PC-3 (cell line): ENCODE results near the gene TSPAN1. TPM values are rescaled to one million over a fixed set of nuclear protein-coding genes. Genes with fewer than 3 reads are reported as not detected.

Experiments used
- ATAC-seq: fragments of 200-7000 bp; cut with Tn5 transposase; 2 replicates; pipeline ENCODE4 v1.9.1; 2020; ENCODE audit warnings: mild to moderate bottlenecking, moderate library complexity
- BruUV-seq: library from RNA; stranded (reverse); fragments of 400-500 nt; replicated peaks from 2 replicates; lab custom pipeline; 2021; lab: Mats Ljungman, UMichigan
- CTCF ChIA-PET: fragments of 300-600 bp; sonication (Branson Sonifier 250); formaldehyde crosslinking; loops from one replicate; lab custom pipeline; 2022; ENCODE audit warnings: antibody characterized with exemption; lab: Charles Lee
- POLR2A ChIA-PET: fragments of 300-600 bp; sonication (Branson Sonifier 250); formaldehyde crosslinking; loops from one replicate; lab custom pipeline; 2022; ENCODE audit warnings: antibody characterized with exemption; ENCODE audit not compliant: unreplicated experiment; lab: Charles Lee
- DNase-seq: peaks from one replicate; pipeline ENCODE4 v3.0.0-alpha.2; 2015
- H2AFZ ChIP-seq: fragments of 300-600 bp; sonication (generic); 2 replicates; pipeline ENCODE4 v1.6.0; 2016; ENCODE audit warnings: antibody characterized with exemption, low read length
- H3F3A ChIP-seq: fragments of 300-600 bp; sonication (generic); one replicate; pipeline ENCODE4 v1.6.0; 2017; ENCODE audit warnings: antibody characterized with exemption, low read length, control low read depth, mild to moderate bottlenecking; ENCODE audit not compliant: unreplicated experiment
- H3K27ac ChIP-seq: fragments of 300-600 bp; sonication (generic); 2 replicates; pipeline ENCODE4 v1.5.1; 2016; ENCODE audit warnings: mild to moderate bottlenecking, low read length
- H3K27me3 ChIP-seq: fragments of 300-600 bp; sonication (generic); 2 replicates; pipeline ENCODE4 v1.6.1; 2016; ENCODE audit warnings: low read length, mixed read lengths
- H3K36me3 ChIP-seq: fragments of 300-600 bp; sonication (generic); 2 replicates; pipeline ENCODE4 v1.6.1; 2016; ENCODE audit warnings: low read depth, mixed run types, low read length, mixed read lengths
- H3K4me1 ChIP-seq: fragments of 300-600 bp; sonication (generic); 2 replicates; pipeline ENCODE4 v1.5.1; 2016; ENCODE audit warnings: low read length; ENCODE audit not compliant: insufficient read depth
- H3K4me2 ChIP-seq: fragments of 300-600 bp; sonication (generic); 2 replicates; pipeline ENCODE4 v1.6.0; 2016; ENCODE audit warnings: low read length
- H3K4me3 ChIP-seq: fragments of 300-600 bp; sonication (generic); 2 replicates; pipeline ENCODE4 v1.5.1; 2016; ENCODE audit warnings: mild to moderate bottlenecking, low read length, mixed read lengths
- H3K79me2 ChIP-seq: fragments of 300-600 bp; sonication (generic); 2 replicates; pipeline ENCODE4 v1.6.1; 2017; ENCODE audit warnings: low read length, mixed read lengths
- H3K9ac ChIP-seq: fragments of 300-600 bp; sonication (generic); 2 replicates; pipeline ENCODE4 v1.6.0; 2016; ENCODE audit warnings: mild to moderate bottlenecking, low read length
- H3K9me2 ChIP-seq: fragments of 300-600 bp; sonication (generic); replicated peaks from 2 replicates; pipeline ENCODE4 v1.6.1; 2016; ENCODE audit warnings: mixed run types, low read length, mixed read lengths
- H3K9me3 ChIP-seq: fragments of 300-600 bp; sonication (generic); 2 replicates; pipeline ENCODE4 v1.6.1; 2016; ENCODE audit warnings: low read length, mixed read lengths
- H4K20me1 ChIP-seq: fragments of 300-600 bp; sonication (generic); 2 replicates; pipeline ENCODE4 v1.6.1; 2016; ENCODE audit warnings: low read length, mixed read lengths
- CTCF ChIP-seq: fragments of 300-600 bp; sonication (generic); conservative IDR thresholded peaks from 2 replicates; pipeline ENCODE4 v1.5.1; 2017; ENCODE audit warnings: antibody characterized with exemption, low read depth, mild to moderate bottlenecking, low read length
- EZH2 ChIP-seq: fragments of 300-600 bp; sonication (generic); IDR thresholded peaks from one replicate; pipeline ENCODE4 v1.6.1; 2017; ENCODE audit warnings: antibody characterized with exemption, mild to moderate bottlenecking, low read length; ENCODE audit not compliant: unreplicated experiment
- EZH2phosphoT487 ChIP-seq: fragments of 300-600 bp; sonication (generic); IDR thresholded peaks from 2 replicates; pipeline ENCODE4 v1.6.1; 2018; ENCODE audit warnings: mild to moderate bottlenecking, antibody characterized with exemption, low read length, borderline replicate concordance
- intact Hi-C: fragments of 100-400 bp; cut with micrococcal nuclease; formaldehyde crosslinking; loops from 2 replicates; pipeline ENCODE4 v1.9.0; 2023
- total RNA-seq: library from RNA; depleted of rRNA; stranded (reverse); fragments of >200 nt; gene quantifications from 2 replicates; pipeline ENCODE4 v1.2.3, GENCODE V29; 2014

TSPAN1 gene
- total RNA-seq, 1 experiment from 2014 or later, result 33.7 TPM

DNA sequence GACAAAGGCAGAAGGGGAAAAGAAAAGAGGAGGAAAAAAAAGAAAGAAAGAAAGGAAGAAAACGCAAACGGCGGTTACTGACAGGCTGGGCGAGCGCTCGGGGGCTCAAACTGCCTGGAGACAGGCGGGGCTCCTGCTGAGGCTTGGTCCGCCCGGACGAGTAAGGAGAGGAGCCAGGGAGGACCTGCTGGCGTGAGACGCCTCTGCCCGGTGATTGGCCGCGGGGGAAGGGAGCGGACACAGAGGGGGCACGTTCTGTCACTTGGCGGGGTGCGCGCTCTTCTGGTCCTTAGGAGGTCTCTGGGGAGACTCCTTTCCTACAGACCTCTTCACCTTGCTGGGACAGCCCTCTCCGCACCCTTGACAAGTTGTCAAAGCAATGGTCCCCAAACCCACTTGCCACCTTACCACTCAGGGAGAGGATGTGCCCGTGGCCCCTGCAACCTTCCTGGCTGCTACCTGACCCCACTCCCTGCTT, 41.7 kb upstream of the TSPAN1 start:
- POLR2A ChIA-PET, result interaction anchor here (0.6 kb wide), 1 partner anchor 48 kb away, joined by 6 read pairs; no protein-coding TSS in a partner anchor
- Histone ChIP-seq H3K4me3 (peak overlapping the region; percentile 95), H3K79me2 (peaks cover 45% of the 10 kb centered on the region), H3K9me2 (no peaks in the 10 kb centered on the region), H3K27ac (peak overlapping the region; percentile 94), H2AFZ (peak overlapping the region; percentile 89), H3K36me3 (no peaks in the 10 kb centered on the region), H3K27me3 (no peaks in the 10 kb centered on the region), H3K9ac (peak overlapping the region; percentile 87), H3K4me2 (peak overlapping the region; percentile 88), H3K9me3 (no peaks in the 10 kb centered on the region), H3K4me1 (peaks cover 45% of the 10 kb centered on the region), H3F3A (no peaks in the 10 kb centered on the region), H4K20me1 (peaks cover 12% of the 10 kb centered on the region; the same call in 1 of the 2 replicates)
- DNase-seq (no peak), ATAC-seq (peak; percentile 42)
- BruUV-seq, result TSS peak; percentile 86
- CTCF ChIA-PET, result no interaction called here
- TF ChIP-seq EZH2, result no peak
- TF ChIP-seq EZH2phosphoT487, result no peak
- no peak for TF ChIP-seq CTCF
- intact Hi-C loops, result loop anchor here (1.0 kb wide), 1 partner anchor 90 kb away; no protein-coding TSS in a partner anchor

- no peak overlapping the region; the same call in 1 of the 2 replicates for H2AFZ ChIP-seq
- no peak for TF ChIP-seq EZH2
- TF ChIP-seq EZH2phosphoT487, result no peak
- no peak for TF ChIP-seq CTCF
- peaks cover 12% of the 10 kb centered on the region; the same call in 1 of the 2 replicates for H4K20me1 ChIP-seq
- intact Hi-C loops, result loop anchor here (1.0 kb wide), 1 partner anchor 89 kb away; no protein-coding TSS in a partner anchor
- H3F3A ChIP-seq, result no peaks in the 10 kb centered on the region
- peak overlapping the region; percentile 94 for H3K27ac ChIP-seq
- CTCF ChIA-PET, result no interaction called here
- no peak for DNase-seq
- no peaks in the 10 kb centered on the region for H3K9me2 ChIP-seq
- no TSS peak for BruUV-seq
- no peaks in the 10 kb centered on the region for H3K36me3 ChIP-seq
- H3K9me3 ChIP-seq, result no peaks in the 10 kb centered on the region
- ATAC-seq, result no peak
- peaks cover 39% of the 10 kb centered on the region for H3K79me2 ChIP-seq
- peak overlapping the region; percentile 87 for H3K9ac ChIP-seq
- no peaks in the 10 kb centered on the region for H3K27me3 ChIP-seq
- H3K4me2 ChIP-seq, result peak overlapping the region; percentile 88
- H3K4me3 ChIP-seq, result peak overlapping the region; percentile 95
- peaks cover 40% of the 10 kb centered on the region for H3K4me1 ChIP-seq
- POLR2A ChIA-PET, result no interaction called here
Observed at GRCh38 chr1:46133781-46134350, 41.0 kb upstream of the TSPAN1 start.
